ENCODE data around the gene SULT4A1. TPM values are rescaled to one million over a fixed set of nuclear protein-coding genes. Genes with fewer than 3 reads are reported as not detected.

Gene SULT4A1
- total RNA-seq, 1 donor from 2014 or later: not detected

- Histone ChIP-seq H3K9me3 (no peaks in the 10 kb centered on the region), H3K27me3 (no peaks in the 10 kb centered on the region), H3K27ac (no peak overlapping the region), H3K4me1 (no peaks in the 10 kb centered on the region), H3K36me3 (no peaks in the 10 kb centered on the region), H3K4me3 (no peak overlapping the region)
- no peak for TF ChIP-seq CTCF (IDR thresholded peaks at IDR 0.05)
- intact Hi-C loops (cut with DNase I): no loop called here
- DNase-seq (no peak), ATAC-seq (no peak)
These were observed 20.6 kb downstream of the SULT4A1 start for GRCh38 chr22:43841742-43842141.

GRCh38 chr22:43840851-43841250, 21.5 kb downstream of the SULT4A1 start:
- TF ChIP-seq CTCF (IDR thresholded peaks at IDR 0.05): no peak
- DNase-seq (no peak), ATAC-seq (no peak)
- no peaks in the 10 kb centered on the region for H3K36me3 ChIP-seq
- intact Hi-C loops (cut with DNase I): no loop called here
- H3K27ac ChIP-seq: no peak overlapping the region
- H3K4me1 ChIP-seq: no peaks in the 10 kb centered on the region
- H3K4me3 ChIP-seq: no peak overlapping the region
- H3K9me3 ChIP-seq: no peaks in the 10 kb centered on the region
- H3K27me3 ChIP-seq: no peaks in the 10 kb centered on the region

GRCh38 chr22:43840431-43840830, 21.9 kb downstream of the SULT4A1 start:
- no peak for ATAC-seq
- no peak for TF ChIP-seq CTCF (IDR thresholded peaks at IDR 0.05)
- intact Hi-C loops (cut with DNase I): no loop called here

GRCh38 chr22:43839781-43840180, 22.5 kb downstream of the SULT4A1 start:
- Histone ChIP-seq H3K9me3 (no peaks in the 10 kb centered on the region), H3K27me3 (no peaks in the 10 kb centered on the region), H3K27ac (no peak overlapping the region), H3K4me1 (no peaks in the 10 kb centered on the region), H3K36me3 (no peaks in the 10 kb centered on the region), H3K4me3 (no peak overlapping the region)
- intact Hi-C loops (cut with DNase I): no loop called here
- no peak for DNase-seq
- ATAC-seq: no peak
- no peak for TF ChIP-seq CTCF (IDR thresholded peaks at IDR 0.05)

More at GRCh38 chr22:43840431-43840830, 21.9 kb downstream of the SULT4A1 start:
- Histone ChIP-seq H3K27ac (no peak overlapping the region), H3K36me3 (no peaks in the 10 kb centered on the region), H3K4me3 (no peak overlapping the region), H3K27me3 (no peaks in the 10 kb centered on the region), H3K4me1 (no peaks in the 10 kb centered on the region), H3K9me3 (no peaks in the 10 kb centered on the region)
- DNase-seq: no peak

- H3K27me3 ChIP-seq: no peaks in the 10 kb centered on the region
- ATAC-seq (no peak), DNase-seq (no peak)
- intact Hi-C loops (cut with DNase I): no loop called here
- no peak overlapping the region for H3K4me3 ChIP-seq
- H3K9me3 ChIP-seq: no peaks in the 10 kb centered on the region
- no peaks in the 10 kb centered on the region for H3K4me1 ChIP-seq
- no peak for TF ChIP-seq CTCF (IDR thresholded peaks at IDR 0.05)
- no peaks in the 10 kb centered on the region for H3K36me3 ChIP-seq
- no peak overlapping the region for H3K27ac ChIP-seq
These were observed 23.6 kb downstream of the SULT4A1 start for GRCh38 chr22:43838571-43839307.

All from upper lobe of right lung (tissue), 1 donor.